Neuronal stem cell (in vitro differentiated cells): Measurements from ENCODE around the gene SFRP5.

Experiments used
- DNase-seq: peaks from one replicate; pipeline ENCODE4 v3.0.0-alpha.2; 2013; ENCODE audit warnings: low spot score
- H2AFZ ChIP-seq: one replicate; pipeline ENCODE4 v1.6.1; 2013; ENCODE audit warnings: mild to moderate bottlenecking, low read length, inconsistent platforms
- H2AK5ac ChIP-seq: 2 replicates; pipeline ENCODE4 v1.6.1; 2013; ENCODE audit warnings: low read depth, mild to moderate bottlenecking, inconsistent platforms, low read length, moderate library complexity, mixed read lengths
- H2BK120ac ChIP-seq: 2 replicates; pipeline ENCODE4 v1.6.1; 2013; ENCODE audit warnings: low read depth, mild to moderate bottlenecking, inconsistent platforms, low read length, moderate library complexity, mixed read lengths
- H2BK12ac ChIP-seq: one replicate; pipeline ENCODE4 v1.6.1; 2013; ENCODE audit warnings: low read length, inconsistent platforms
- H2BK15ac ChIP-seq: 2 replicates; pipeline ENCODE4 v1.6.1; 2013; ENCODE audit warnings: mild to moderate bottlenecking, low read length, inconsistent platforms, mixed read lengths
- H2BK5ac ChIP-seq: one replicate; pipeline ENCODE4 v1.6.1; 2013; ENCODE audit warnings: inconsistent platforms, mild to moderate bottlenecking, low read length, moderate library complexity
- H3K14ac ChIP-seq: one replicate; pipeline ENCODE4 v1.6.1; 2013; ENCODE audit warnings: low read length, inconsistent platforms
- H3K18ac ChIP-seq: 2 replicates; pipeline ENCODE4 v1.6.1; 2013; ENCODE audit warnings: low read length, inconsistent platforms
- H3K23ac ChIP-seq: 2 replicates; pipeline ENCODE4 v1.6.1; 2013; ENCODE audit warnings: low read depth, mild to moderate bottlenecking, mixed read lengths, low read length, inconsistent platforms; ENCODE audit not compliant: poor library complexity
- H3K27ac ChIP-seq: replicated peaks from 3 replicates; pipeline ENCODE4 v1.5.1; 2013; ENCODE audit warnings: low read length, inconsistent platforms
- H3K27me3 ChIP-seq, 3 experiments: 2 replicates each; pipeline ENCODE4 v1.6.1; 2013; ENCODE audit warnings: low read length in 3 of 3, mild to moderate bottlenecking in 2 of 3, inconsistent platforms in 1 of 3, low read depth in 1 of 3, mixed read lengths in 1 of 3, moderate library complexity in 1 of 3; ENCODE audit not compliant: control insufficient read depth in 3 of 3, insufficient read depth in 3 of 3
- H3K36me3 ChIP-seq, 2 donors: replicated peaks in 1 of 2; 2 replicates each; pipeline ENCODE4 v1.6.1; 2013; ENCODE audit warnings: low read length in 2 of 2; ENCODE audit not compliant: control insufficient read depth in 2 of 2, insufficient read depth in 2 of 2
- H3K4ac ChIP-seq: 2 replicates; pipeline ENCODE4 v1.6.1; 2013; ENCODE audit warnings: inconsistent platforms, mild to moderate bottlenecking, low read length, moderate library complexity
- H3K4me1 ChIP-seq, 2 donors: 1 replicate in 1 of 2; 2 replicates in 1 of 2; pipeline ENCODE4 v1.6.1; 2013; ENCODE audit warnings: low read length in 2 of 2, low read depth in 1 of 2; ENCODE audit not compliant: control insufficient read depth in 2 of 2, insufficient read depth in 1 of 2
- H3K4me2 ChIP-seq: one replicate; pipeline ENCODE4 v1.6.1; 2013; ENCODE audit warnings: mild to moderate bottlenecking, low read length, inconsistent platforms; ENCODE audit not compliant: insufficient read depth, poor library complexity, severe bottlenecking
- H3K4me3 ChIP-seq, 2 donors: 2 replicates each; pipeline ENCODE4 v1.5.1; 2013; ENCODE audit warnings: low read length in 2 of 2, mild to moderate bottlenecking in 2 of 2, inconsistent platforms in 1 of 2, moderate library complexity in 1 of 2
- H3K79me1 ChIP-seq: one replicate; pipeline ENCODE4 v1.6.1; 2013; ENCODE audit warnings: low read depth, mild to moderate bottlenecking, inconsistent platforms, low read length, moderate library complexity
- H3K9ac ChIP-seq: one replicate; pipeline ENCODE4 v1.6.1; 2013; ENCODE audit warnings: mild to moderate bottlenecking, low read depth, low read length, inconsistent platforms; ENCODE audit not compliant: poor library complexity
- H3K9me3 ChIP-seq, 2 donors: replicated peaks in 1 of 2; 2 replicates each; pipeline versions ENCODE3 to v1.6.1; 2013; ENCODE audit warnings: low read length in 2 of 2, mild to moderate bottlenecking in 2 of 2, inconsistent platforms in 1 of 2, low read depth in 1 of 2, mixed read lengths in 1 of 2, moderate library complexity in 1 of 2; ENCODE audit not compliant: control insufficient read depth in 2 of 2, insufficient read depth in 1 of 2
- H4K8ac ChIP-seq: one replicate; pipeline ENCODE4 v1.6.1; 2013; ENCODE audit warnings: low read depth, mild to moderate bottlenecking, inconsistent platforms, low read length, moderate library complexity
- H4K91ac ChIP-seq: one replicate; pipeline ENCODE4 v1.6.1; 2013; ENCODE audit warnings: low read length, low read depth, mild to moderate bottlenecking, inconsistent platforms; ENCODE audit not compliant: poor library complexity
- WGBS, 2 donors: extraction: QIAGEN DNeasy Blood & Tissue Kit; methylation state at CpG; one replicate each; pipeline ENCODE4 v1.1.7; 2013; ENCODE audit warnings: missing lambda C conversion rate in 2 of 2, mixed read lengths in 1 of 2; ENCODE audit not compliant: insufficient read length in 2 of 2, insufficient replicate concordance in 1 of 2; ENCODE audit errors: extremely low coverage in 2 of 2; 5-methylcytosine and 5-hydroxymethylcytosine counted together

The SFRP5 gene

GRCh38 chr10:97801422-97801821 is 29.6 kb upstream of the SFRP5 start:
- Histone ChIP-seq H3K4me2 (no peak overlapping the region), H2BK12ac (no peak overlapping the region), H3K79me1 (no peaks in the 10 kb centered on the region), H3K4me3 (peak overlapping the region in 1 of 2 donors; percentile 7), H4K8ac (no peak overlapping the region), H2AK5ac (no peak overlapping the region), H3K4ac (no peak overlapping the region), H3K27me3 (peaks cover 0 to 19% (median 0%) of the 10 kb centered on the region in 3 experiments), H3K23ac (no peak overlapping the region), H3K18ac (no peak overlapping the region), H2BK120ac (no peak overlapping the region), H3K4me1 (peaks cover 0 to 5% of the 10 kb centered on the region in 2 donors), H2BK5ac (no peak overlapping the region), H2BK15ac (no peak overlapping the region), H2AFZ (no peak overlapping the region), H3K9ac (peak overlapping the region; percentile 26), H4K91ac (no peak overlapping the region), H3K9me3 (peaks cover 2 to 7% of the 10 kb centered on the region in 2 donors), H3K14ac (no peak overlapping the region), H3K36me3 (no peaks in the 10 kb centered on the region), H3K27ac (no peak overlapping the region)
- no CpG with 5 or more reads among the region's 5 CpGs for WGBS, 2 donors
- DNase-seq: no peak

- H3K27ac ChIP-seq: no peak overlapping the region
- no peak overlapping the region for H2AK5ac ChIP-seq
- H2BK120ac ChIP-seq: no peak overlapping the region
- H2AFZ ChIP-seq: no peak overlapping the region
- WGBS, 2 donors: no CpG with 5 or more reads among the region's 9 CpGs
- no peaks in the 10 kb centered on the region for H3K36me3 ChIP-seq
- no peak overlapping the region for H3K4me3 ChIP-seq
- H4K91ac ChIP-seq: no peak overlapping the region
- H3K4me1 ChIP-seq: peaks cover 0 to 1% of the 10 kb centered on the region in 2 donors
- H3K18ac ChIP-seq: no peak overlapping the region
- no peak overlapping the region for H3K14ac ChIP-seq
- H3K27me3 ChIP-seq: peaks cover 0 to 10% (median 0%) of the 10 kb centered on the region in 3 experiments
- no peak for DNase-seq
- H3K23ac ChIP-seq: no peak overlapping the region
- peaks cover 2 to 7% of the 10 kb centered on the region in 2 donors for H3K9me3 ChIP-seq
- H2BK12ac ChIP-seq: no peak overlapping the region
- no peak overlapping the region for H3K4me2 ChIP-seq
- no peak overlapping the region for H3K4ac ChIP-seq
- no peak overlapping the region for H4K8ac ChIP-seq
- H3K79me1 ChIP-seq: no peaks in the 10 kb centered on the region
- H2BK15ac ChIP-seq: no peak overlapping the region
- no peak overlapping the region for H3K9ac ChIP-seq
- no peak overlapping the region for H2BK5ac ChIP-seq
Observed at GRCh38 chr10:97800474-97800873, 28.7 kb upstream of the SFRP5 start.

DNA sequence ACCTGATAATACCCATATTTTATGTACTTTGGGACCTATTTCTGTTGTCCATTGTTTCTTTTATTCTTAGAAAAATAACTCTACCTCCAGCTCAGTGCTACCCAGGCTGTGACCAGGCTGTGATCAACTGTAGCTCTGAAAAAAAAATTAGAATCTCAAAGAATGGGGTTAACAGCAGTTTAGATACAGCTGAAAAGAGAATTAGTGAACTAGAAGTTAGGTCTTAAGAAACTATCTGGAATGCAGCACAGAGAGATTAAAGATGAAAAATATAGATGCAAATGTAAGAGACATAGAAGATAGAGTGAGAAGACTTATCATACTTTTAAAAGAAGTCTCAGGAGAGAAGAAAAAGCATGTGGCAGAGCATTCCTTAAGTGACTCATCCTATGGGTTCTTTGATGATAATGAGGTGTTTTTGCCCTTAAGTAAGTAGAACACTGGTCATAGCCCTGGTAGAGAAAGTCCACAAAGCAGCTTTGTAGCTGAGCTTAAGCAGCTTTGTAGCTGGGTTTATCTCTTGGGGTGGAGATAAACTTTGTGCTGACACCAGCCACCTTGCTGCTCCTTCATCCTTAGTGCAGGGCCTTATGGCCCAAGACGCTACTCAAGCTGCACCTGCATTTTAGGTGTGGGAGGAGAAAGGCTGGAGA is 27.3 kb upstream of the SFRP5 start:
- H3K27ac ChIP-seq: no peak overlapping the region
- H2AK5ac ChIP-seq: no peak overlapping the region
- H4K8ac ChIP-seq: no peak overlapping the region
- no peaks in the 10 kb centered on the region for H3K27me3 ChIP-seq
- H3K4ac ChIP-seq: no peak overlapping the region
- H2BK12ac ChIP-seq: no peak overlapping the region
- H3K36me3 ChIP-seq: no peaks in the 10 kb centered on the region
- no peak overlapping the region for H2BK15ac ChIP-seq
- no peak overlapping the region for H2BK120ac ChIP-seq
- WGBS, 2 donors: no CpG with 5 or more reads among the region's 1 CpG
- DNase-seq: no peak
- H4K91ac ChIP-seq: no peak overlapping the region
- H3K18ac ChIP-seq: no peak overlapping the region
- H2AFZ ChIP-seq: no peak overlapping the region
- H3K4me2 ChIP-seq: no peak overlapping the region
- H2BK5ac ChIP-seq: no peak overlapping the region
- H3K79me1 ChIP-seq: no peaks in the 10 kb centered on the region
- no peak overlapping the region for H3K9ac ChIP-seq
- H3K4me1 ChIP-seq: no peaks in the 10 kb centered on the region
- H3K14ac ChIP-seq: no peak overlapping the region
- H3K9me3 ChIP-seq: peaks cover 2 to 7% of the 10 kb centered on the region in 2 donors
- no peak overlapping the region for H3K4me3 ChIP-seq
- no peak overlapping the region for H3K23ac ChIP-seq

- H3K27me3 ChIP-seq: no peaks in the 10 kb centered on the region
- DNase-seq: no peak
- no CpG with 5 or more reads among the region's 3 CpGs for WGBS, 2 donors
Observed at GRCh38 chr10:97796651-97797050, 24.9 kb upstream of the SFRP5 start.

More at GRCh38 chr10:97796651-97797050, 24.9 kb upstream of the SFRP5 start:
- Histone ChIP-seq H3K4me2 (no peak overlapping the region), H3K9ac (no peak overlapping the region), H3K79me1 (no peaks in the 10 kb centered on the region), H3K4ac (no peak overlapping the region), H3K23ac (no peak overlapping the region), H2BK120ac (no peak overlapping the region), H2AK5ac (no peak overlapping the region), H3K27ac (no peak overlapping the region), H3K18ac (no peak overlapping the region), H4K91ac (no peak overlapping the region), H3K4me3 (no peak overlapping the region), H3K9me3 (peaks cover 2 to 7% of the 10 kb centered on the region in 2 donors), H3K14ac (no peak overlapping the region), H3K4me1 (no peaks in the 10 kb centered on the region), H2BK15ac (no peak overlapping the region), H4K8ac (no peak overlapping the region), H2AFZ (no peak overlapping the region), H2BK12ac (no peak overlapping the region), H2BK5ac (no peak overlapping the region), H3K36me3 (no peaks in the 10 kb centered on the region)
